ENCODE measurements around the gene SLC41A2. TPM values are rescaled to one million over a fixed set of nuclear protein-coding genes. Genes with fewer than 3 reads are reported as not detected.
"Not testable (repeated sequence)": the region's sequence is repeated elsewhere in the genome, so short reads cannot be mapped to it uniquely, and the experiment has no call there.

SLC41A2 gene
- total RNA-seq, 1 experiment from 2014 or later = 19.0 TPM

DNA sequence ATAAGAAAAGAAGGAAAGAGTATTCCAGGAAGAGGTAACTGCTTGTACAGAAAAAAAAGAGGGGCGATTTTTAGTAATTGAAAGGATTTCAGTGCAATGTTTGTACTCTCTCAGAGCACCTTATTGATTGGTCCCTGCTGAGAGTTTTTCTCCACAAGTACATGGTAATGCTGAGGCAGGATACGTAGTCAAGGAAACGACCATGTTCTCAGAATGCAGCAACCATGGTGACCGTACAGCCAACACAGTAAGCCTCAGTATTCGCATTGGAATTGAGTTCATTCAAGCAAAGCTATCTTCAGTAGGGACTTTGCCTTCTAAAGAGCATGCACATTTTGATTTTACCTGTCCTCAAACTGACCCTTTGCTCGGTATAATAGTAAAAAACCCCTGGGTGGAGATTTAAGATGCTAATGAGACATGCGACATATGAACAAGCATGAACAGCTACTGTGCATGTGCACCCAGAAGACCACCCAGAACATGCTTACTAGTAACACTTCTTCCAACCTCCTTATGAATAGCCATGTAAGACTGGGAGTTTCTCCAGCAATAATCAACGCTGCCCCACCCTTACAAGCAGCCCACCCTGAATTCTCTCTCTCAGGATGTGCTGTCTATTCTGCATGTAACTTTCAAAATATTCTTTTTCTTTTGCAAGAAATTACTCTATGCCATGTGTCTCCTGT lies 6.2 kb upstream of the SLC41A2 start:
- no peak for DNase-seq (ENCODE audit: low read depth)

DNA sequence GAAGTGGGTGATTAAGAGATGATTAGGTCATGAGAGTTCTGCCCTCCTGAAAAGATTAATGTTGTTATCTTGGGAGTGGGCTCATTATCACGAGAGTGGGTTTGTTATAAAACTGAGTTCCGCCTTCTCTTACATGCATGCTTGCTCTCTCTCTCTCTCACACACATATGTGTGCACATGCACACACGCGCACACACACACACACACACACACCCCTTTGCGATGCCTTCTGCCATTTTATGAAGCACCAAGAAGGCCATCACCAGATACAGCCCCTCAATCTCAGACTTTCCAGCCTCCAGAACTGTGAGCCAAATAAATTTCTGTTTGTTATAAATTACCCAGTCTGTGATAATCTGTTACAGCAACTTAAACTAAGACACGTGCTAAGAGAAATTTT lies 5.7 kb upstream of the SLC41A2 start:
- no peak for DNase-seq (ENCODE audit: low read depth)

DNA sequence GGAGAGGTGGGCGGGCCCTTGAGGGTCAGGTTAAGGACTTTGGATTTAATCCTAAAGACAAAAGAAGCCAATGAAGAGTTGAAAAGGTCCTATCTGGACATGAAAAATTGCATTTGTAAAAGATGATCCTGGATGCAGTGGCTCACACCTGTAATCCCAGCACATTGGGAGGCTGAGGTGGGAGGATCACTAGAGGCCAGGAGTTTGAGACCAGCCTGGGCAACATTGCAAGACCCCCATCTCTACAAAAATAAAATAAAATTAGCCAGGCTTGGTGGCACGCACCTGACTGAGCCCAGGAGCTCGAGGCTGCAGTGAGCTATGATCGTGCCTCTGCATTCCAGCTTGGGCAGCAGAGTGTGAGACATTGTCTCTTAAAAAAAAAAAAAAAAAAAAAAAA lies 2.4 kb upstream of the SLC41A2 start:
- DNase-seq (ENCODE audit: low read depth) = no peak

DNA sequence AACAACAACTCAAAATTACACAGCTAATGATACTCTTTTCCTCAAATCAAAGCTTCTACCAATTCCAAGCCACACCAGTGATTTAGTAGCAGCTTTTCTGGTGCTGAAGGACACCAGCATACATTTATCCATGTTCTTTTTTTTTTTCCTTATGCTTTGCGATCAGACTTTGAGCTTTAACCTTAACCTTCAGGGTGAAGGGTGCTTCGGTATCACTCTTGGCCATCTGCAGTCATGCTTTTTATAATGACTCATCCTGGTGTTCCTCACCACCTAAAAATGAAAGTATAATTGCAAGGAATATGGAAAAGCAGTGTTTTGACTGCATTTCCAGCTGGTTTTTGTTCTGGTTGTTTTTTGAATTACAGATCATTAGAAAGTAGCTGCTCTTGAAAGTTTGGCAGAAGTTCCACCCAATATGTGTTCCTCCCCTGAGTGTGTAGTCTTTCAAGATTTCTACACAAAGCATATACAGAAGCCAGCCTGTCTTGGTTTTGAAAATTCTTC lies 1.3 kb upstream of the SLC41A2 start:
- DNase-seq (ENCODE audit: low read depth) = peak; percentile 61

DNA sequence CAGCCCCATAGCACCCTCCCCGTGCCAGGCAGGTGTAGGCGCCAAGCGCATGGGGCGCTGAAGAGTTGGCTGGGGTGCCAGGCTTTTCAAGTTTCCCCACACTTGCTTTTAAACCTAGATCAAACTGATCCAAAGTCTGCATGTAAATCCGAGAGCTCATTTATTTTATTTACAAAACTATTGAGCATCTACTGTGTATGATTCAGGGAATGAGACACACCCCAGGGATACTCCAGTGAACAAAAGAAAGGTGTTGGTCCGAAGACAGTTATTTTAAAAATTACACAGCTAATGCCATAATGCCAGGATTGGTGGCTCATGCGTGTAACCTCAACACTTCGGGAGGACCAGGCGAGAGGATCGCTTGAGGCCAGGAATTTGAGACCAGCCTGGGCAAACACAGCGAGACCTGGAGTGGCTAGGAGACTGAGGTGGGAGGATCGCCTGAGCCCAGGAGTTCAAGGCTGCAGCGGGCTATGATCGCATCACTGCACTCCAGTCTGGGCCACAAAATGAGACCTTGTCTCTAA lies 780 bp upstream of the SLC41A2 start:
- peak; percentile 54 for DNase-seq (ENCODE audit: low read depth)

DNA sequence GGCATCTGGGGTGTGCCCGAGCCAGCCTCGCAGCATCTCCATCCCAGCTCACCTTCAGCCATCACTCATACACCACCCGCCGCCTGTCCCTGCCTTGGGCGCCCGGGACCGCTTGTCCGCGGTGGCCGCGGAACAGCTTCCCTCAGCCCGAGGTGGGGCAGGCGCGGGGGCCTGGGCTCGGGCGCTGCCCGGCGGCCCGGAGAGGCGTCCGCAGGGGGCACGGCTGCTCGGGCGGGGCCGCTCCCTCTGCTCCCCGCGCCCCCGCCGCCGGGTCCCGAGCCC lies 430 bp downstream of the SLC41A2 start:
- DNase-seq (ENCODE audit: low read depth) = peak; percentile 34

DNA sequence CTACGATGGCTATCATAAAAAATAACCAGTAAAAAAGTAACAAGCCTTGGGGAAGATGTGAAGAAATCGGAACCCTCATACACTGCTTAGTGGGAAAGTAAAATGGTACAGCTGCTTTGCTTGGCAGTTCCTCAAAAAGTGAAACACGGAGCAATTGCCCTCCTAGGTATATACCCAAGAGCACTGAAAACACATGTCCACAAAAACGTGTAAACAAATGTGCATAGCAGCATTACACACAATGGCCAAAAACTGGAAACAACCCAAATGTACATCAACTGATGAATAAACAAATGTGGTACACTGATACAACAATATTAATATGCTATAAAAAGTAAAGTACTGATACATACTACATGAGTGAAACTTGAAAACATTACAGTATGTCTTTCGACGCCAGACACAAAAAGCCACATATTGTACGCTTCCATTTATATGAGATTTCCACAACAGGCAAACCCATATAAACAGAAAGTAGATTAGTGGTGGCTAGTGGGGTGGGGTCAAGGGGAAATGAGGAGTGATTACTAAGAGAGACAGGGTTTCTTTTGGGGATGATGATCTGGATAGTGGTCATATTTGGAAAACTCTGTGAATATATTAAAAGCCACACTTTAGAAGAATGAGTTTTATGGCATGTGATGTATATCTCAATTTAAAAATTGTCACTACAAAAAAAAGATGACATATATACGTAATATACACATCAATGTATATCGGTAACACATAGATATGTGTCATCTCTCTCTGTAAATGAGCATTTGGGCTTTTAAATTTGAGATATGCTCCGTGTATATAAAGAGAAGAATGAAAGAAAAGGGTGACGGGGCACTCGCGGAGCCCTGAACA lies 996 bp downstream of the SLC41A2 start:
- DNase-seq (ENCODE audit: low read depth) = peak; percentile 13

DNA sequence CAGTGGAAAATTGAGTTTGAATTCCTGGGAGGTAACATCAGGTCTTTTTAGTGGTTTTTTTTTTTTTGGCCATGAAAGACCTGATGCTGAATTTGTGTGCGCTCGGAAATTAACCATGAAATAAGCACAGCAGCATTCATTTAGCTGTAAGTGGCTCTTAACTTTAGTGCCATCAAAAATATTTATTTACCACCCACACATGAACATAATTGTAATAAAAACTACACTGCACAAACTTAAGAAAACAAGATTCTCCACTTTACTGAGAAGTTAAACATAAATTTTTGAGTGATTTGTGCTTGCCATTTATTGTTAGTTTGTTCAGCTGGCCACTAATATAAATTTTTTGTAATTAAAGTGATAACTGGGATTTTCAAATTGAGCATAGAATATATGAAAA lies 2.4 kb downstream of the SLC41A2 start:
- DNase-seq (ENCODE audit: low read depth) = no peak

DNA sequence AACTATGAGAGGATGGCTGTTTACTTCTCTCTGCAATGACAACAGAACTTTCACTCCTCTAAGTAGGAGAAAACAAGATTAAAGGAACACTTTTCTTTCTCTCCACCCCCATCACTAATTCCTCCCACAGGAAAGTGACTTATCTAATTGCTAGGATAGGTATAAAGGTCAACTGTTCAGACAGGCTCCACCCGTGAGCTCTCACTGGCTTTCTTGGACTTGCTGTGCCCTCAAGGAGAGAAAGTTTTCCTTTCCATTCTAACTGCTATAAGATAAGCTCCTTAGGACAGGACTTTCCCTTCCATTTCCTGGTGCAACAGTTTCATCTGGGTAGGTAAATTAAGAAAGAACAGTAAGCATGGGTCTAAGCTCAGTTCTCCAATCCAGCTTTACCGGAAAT lies 4.8 kb downstream of the SLC41A2 start:
- DNase-seq (ENCODE audit: low read depth) = peak; percentile 29

DNA sequence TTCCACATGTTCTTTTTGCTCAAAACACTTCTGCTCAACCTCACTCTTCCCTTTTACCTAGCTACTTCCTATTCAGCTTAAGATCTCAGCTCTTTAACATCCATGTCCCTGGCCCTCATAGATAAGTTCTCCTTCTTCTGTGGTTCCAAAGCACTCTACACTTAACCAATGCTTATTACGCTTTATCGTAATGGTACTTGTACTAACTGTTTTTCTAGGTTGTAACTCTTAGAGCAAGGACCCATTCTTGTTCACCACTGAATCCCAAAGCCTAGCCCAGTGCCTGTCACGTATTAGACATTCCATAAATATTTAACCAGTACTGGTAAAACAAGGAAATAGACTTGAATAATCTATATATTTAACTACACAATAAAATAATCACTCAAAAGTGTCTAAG lies 5.3 kb downstream of the SLC41A2 start:
- DNase-seq (ENCODE audit: low read depth) = no peak

DNA sequence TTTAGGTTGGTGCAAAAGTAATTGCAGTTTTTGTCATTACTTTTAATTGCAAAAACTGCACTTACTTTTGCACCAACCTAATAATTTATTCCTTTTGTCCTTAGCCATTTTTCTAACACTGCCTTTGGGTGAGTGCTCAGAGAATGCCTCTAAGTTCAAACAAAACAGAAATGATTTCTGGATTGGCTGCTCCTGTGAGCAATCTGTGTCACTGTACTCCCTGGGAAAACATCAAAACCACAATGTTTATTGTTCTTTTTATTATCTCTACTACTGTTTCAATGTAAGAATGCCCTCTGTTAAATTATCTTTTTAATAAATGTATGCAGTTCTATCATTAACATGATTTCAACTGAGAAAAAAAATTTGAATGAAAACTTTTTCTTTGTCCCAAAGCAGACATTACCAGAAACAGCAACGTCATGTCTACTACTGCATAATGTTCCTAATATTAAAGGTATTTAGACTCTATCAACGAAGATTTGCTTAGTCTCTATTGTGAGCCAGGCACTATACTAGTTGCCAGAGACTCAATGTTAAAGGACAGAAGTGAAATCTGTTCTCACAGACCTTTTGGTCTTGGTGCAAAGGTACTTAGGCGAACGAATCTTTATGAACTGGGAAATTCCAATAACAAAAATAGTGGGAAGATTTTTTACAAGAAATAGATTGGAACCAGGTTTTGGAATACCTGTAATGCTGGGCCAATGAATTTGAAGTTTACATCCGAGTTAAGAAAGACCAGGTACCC lies 6.2 kb downstream of the SLC41A2 start:
- peak; percentile 72 for DNase-seq (ENCODE audit: low read depth)

DNA sequence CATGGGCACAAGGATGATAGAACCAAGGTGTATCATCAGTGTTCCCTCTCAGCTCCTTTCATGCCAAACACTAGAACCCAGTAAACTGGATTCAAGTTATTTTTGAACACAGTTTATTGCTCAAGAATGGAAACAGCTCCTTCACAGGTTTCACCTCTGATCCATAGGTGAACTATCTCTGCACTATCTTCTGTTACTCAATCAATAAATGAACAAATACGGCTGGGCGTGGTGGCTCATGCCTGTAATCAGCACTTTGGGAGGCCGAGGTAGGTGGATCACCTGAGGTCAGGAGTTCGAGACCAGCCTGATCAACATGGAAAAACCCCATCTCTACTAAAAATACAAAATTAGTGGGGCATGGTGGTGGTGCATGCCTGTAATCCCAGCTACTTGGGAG lies 9.4 kb downstream of the SLC41A2 start:
- not testable (repeated sequence) for DNase-seq (ENCODE audit: low read depth)

DNA sequence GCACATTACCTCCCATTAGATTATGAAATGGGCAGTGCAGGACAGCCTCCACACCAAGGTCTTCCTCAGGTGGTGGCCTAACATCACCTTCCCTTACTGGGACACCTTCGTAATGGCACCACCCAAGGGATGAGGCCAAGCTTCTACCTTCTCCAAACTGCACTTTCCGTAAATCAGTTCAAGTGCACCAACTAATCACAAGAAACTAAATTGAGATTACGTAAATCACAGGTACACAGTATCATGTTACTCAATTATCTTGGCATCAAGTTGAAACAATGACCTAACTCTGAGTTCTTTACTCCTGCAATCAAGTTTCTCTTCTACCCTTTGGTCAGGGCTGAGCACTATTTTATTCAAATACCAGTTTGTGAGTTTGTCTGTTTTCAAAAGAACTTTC lies 13.8 kb downstream of the SLC41A2 start:
- DNase-seq (ENCODE audit: low read depth) = no peak

DNA sequence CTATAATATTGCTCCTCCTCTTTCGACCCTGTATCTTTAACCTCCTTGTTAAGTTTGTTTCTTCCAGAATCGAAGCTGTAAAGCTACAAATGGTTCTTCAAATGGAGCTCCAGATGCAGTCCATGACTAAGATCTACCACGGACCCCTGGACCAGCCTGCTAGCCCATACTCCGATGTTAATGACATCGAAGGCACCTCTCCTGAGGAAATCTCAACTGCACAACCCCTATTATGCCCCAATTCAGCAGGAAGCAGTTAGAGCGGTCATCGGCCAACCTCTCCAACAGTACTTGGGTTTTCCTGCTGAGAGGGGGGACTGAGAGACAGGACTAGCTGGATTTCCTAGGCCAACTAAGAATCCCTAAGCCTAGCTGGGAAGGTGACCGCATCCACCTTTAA lies 14.7 kb downstream of the SLC41A2 start:
- not testable (repeated sequence) for DNase-seq (ENCODE audit: low read depth)

DNA sequence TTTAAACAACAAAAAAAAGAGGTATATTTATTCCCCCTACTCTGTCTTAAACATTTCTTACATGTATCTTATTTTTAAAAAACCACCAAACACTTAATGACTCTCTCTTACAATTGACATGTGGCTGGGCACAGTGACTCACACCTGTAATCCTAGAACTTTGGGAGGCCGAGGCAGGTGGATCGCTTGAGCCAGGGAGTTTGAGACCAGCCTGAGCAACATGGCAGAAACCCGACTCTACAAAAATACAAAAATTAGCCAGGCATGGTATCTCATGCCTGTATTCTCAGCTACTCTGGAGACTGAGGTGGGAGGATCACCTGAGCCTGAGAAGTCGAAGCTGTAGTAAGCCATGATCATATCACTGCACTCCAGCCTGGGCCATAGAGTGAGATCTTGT lies 16.0 kb downstream of the SLC41A2 start:
- DNase-seq (ENCODE audit: low read depth) = peak; percentile 58

DNA sequence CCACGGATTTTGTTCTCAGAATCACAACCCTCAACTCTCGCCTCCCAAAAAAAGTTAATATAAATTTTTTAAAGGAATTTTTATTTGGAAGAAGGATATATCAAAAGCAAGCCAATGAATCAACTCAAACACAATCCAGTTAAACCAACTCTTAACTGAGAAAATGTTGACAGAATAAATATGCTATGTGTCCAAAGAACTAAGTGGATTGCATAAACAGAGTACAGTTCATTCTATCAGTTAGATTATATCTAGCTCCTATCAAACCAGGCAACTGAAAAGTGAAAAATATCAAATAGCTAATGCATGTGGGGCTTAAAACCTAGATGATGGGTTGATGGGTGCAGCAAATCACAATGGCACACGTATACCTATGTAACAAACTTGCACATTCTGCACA lies 16.6 kb downstream of the SLC41A2 start:
- no peak for DNase-seq (ENCODE audit: low read depth)

DNA sequence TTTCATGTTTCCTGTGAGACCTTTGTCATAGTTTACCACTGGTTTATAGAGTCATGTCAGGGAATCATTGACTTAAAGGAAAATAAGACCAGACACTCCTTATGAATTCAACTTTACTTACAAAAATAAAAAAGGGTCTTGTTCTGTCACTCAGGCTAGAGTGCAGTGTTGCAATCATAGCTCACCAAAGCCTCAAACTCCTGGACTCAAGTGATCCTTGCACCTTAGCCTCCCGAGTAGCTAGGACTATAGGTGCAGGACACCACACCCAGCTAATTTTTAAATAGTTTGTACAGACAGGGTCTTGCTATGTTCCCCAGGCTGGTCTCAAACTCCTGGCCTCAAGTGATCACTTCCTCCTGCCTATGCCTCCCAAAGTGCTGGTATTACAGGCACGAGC lies 19.0 kb downstream of the SLC41A2 start:
- no peak for DNase-seq (ENCODE audit: low read depth)

DNA sequence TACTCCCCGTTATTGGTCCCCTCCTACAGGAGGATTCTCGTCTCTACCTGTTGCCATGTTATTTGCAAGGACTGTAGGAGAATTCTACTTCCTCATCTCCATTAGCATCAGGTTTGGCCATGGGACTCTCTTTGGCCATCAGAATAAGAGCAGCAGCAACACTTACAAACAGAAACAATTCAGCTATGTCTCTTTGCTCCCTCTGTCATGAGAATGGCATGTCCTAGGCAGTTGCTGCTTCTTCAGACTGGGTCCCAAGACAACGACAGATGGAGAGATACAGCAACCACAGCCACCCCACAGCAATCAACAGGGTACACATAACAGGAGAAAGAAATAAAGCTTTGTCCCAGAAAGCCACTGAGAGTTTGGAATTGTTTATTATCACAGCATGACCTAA lies 19.7 kb downstream of the SLC41A2 start:
- peak; percentile 39 for DNase-seq (ENCODE audit: low read depth)

DNA sequence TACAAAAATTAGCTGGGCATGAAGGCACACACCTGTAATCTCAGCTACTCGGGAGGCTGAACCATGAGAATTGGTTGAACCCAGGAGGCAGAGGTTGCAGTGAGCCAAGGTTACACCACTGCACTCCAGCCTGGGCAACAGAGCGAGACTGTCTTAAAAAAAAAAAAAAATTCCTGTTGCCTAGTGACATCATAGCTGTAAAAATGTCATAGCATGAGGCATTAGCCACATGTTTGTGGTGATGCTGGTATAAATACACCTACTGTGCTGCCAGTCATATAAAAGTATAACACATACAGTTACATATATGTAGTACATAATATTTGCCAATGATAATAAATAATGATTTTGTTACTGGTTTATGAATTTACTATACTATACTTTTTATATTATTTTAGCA lies 22.2 kb downstream of the SLC41A2 start:
- no peak for DNase-seq (ENCODE audit: low read depth)

DNA sequence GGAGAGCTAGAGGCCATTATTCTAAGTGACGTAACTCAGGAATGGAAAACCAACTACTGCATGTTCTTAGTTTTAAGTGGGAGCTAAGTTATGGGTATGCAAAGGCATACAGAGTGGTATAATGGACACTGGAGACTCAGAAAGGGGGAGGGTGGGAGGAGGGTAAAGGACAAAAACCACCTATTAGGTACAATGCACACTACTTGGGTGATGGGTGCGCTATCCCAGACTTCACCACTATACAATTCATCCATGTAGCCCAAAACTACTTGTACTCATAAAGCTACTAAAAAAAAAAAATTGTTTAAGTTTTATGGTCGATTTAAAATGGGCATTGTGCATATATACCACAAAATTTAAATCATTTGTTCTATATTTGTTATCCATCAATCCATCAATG lies 24.3 kb downstream of the SLC41A2 start:
- no peak for DNase-seq (ENCODE audit: low read depth)

DNA sequence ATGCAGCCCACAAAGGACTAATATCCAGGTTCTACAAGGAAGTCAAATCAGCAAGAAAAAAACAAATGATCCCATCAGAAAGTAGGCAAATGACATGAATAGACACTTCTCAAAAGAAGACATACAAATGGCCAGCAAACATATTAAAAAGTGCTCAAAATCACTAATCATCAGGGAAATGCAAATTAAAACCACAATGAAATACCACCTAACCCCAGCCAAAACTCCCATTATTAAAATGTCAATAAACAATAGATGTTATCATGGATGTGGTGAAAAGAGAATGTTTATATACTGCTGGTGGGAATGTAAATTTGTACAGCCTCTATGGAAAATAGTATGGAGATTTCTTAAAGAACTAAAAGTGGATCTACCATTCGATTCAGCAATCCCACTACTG lies 25.0 kb downstream of the SLC41A2 start:
- DNase-seq (ENCODE audit: low read depth) = no peak
